Measurements from ENCODE around the gene CFHR2. TPM values are rescaled to one million over a fixed set of nuclear protein-coding genes. Genes with fewer than 3 reads are reported as not detected.
"Not testable (repeated sequence)": the region's sequence is repeated elsewhere in the genome, so short reads cannot be mapped to it uniquely, and the experiment has no call there.

CFHR2 gene
- total RNA-seq, result not detected
- polyA plus RNA-seq (2013, experiment 1 of 2), result not detected
- not detected for polyA plus RNA-seq (2013, experiment 2 of 2)
- total RNA-seq, result 0 to 0.09 (median 0) reads per million in 172 experiments

- not testable (repeated sequence) for H3K27me3 Mint-ChIP-seq; H3K4me3 ChIP-seq (ENCODE audit: low read length); H3K27ac Mint-ChIP-seq
Observed at GRCh38 chr1:196943568-196943967, at the start of gene CFHR2. CFHR2 (plus strand) TSS chr1:196943738; CDS start chr1:196943881, 143 bp downstream.

DNA sequence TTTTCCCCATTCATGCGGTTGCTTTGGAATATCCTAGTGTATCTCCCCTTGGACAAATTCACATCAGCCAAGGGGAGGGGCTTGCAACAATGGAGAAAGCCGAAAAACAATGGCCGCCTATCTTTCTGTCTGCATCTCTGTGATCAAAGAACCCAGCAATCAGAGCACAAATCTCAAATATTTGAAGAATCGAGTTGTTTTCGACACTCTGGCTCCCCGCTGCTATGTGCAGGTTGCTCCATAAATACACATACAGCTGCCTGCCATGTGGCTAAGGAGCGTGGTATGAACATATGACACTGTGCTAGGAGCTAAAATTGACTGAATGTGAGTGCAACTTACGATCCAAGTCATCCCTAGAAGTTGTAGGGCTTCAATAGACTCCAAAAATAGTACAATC lies 47.2 kb upstream of the CFHR2 start:
- TF ChIP-seq, protein P1, sequence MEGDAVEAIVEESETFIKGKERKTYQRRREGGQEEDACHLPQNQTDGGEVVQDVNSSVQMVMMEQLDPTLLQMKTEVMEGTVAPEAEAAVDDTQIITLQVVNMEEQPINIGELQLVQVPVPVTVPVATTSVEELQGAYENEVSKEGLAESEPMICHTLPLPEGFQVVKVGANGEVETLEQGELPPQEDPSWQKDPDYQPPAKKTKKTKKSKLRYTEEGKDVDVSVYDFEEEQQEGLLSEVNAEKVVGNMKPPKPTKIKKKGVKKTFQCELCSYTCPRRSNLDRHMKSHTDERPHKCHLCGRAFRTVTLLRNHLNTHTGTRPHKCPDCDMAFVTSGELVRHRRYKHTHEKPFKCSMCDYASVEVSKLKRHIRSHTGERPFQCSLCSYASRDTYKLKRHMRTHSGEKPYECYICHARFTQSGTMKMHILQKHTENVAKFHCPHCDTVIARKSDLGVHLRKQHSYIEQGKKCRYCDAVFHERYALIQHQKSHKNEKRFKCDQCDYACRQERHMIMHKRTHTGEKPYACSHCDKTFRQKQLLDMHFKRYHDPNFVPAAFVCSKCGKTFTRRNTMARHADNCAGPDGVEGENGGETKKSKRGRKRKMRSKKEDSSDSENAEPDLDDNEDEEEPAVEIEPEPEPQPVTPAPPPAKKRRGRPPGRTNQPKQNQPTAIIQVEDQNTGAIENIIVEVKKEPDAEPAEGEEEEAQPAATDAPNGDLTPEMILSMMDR (IDR thresholded peaks at IDR 0.05), result no peak
- POLR2A ChIA-PET, result no interaction called here
- no peaks in the 10 kb centered on the region for H3K36me3 Mint-ChIP-seq (ENCODE audit: low read depth)
- H3K27me3 Mint-ChIP-seq, result peaks cover 12% of the 10 kb centered on the region
- Histone ChIP-seq H3K4me1 (ENCODE audit: insufficient read depth, low read length) (no peaks in the 10 kb centered on the region), H3K36me3 (ENCODE audit: insufficient read depth, low read length) (no peaks in the 10 kb centered on the region), H3K27me3 (ENCODE audit: control insufficient read depth in 1 of 2, insufficient read depth in 2 of 2, low read length in 2 of 2) (peaks cover 5 to 6% of the 10 kb centered on the region in 2 experiments), H3K27ac (ENCODE audit: low read depth in 1 of 2, low read length in 2 of 2) (no peak overlapping the region), H3K9me3 (ENCODE audit: control insufficient read depth in 1 of 2, insufficient read depth in 1 of 2, low read length in 2 of 2) (no peaks in the 10 kb centered on the region), H3K4me3 (ENCODE audit: low read length) (no peak overlapping the region)
- ATAC-seq (ENCODE audit: poor library complexity) (no peak), DNase-seq (no peak)
- CTCF ChIA-PET, result no interaction called here
- H3K27ac Mint-ChIP-seq, result no peak overlapping the region
- H3K4me3 Mint-ChIP-seq, result no peak overlapping the region
- intact Hi-C loops (cut with DNase I, micrococcal nuclease), result no loop called here
- H3K4me1 Mint-ChIP-seq (ENCODE audit: low read depth), result no peaks in the 10 kb centered on the region
- no peaks in the 10 kb centered on the region for H3K9me3 Mint-ChIP-seq

More at GRCh38 chr1:196943568-196943967, at the start of gene CFHR2:
- H3K9me3 Mint-ChIP-seq; ATAC-seq (ENCODE audit: poor library complexity); H3K27me3 ChIP-seq (ENCODE audit: control insufficient read depth in 1 of 2, insufficient read depth in 2 of 2, low read length in 2 of 2); H3K4me1 Mint-ChIP-seq (ENCODE audit: low read depth); H3K4me3 Mint-ChIP-seq; POLR2A ChIA-PET; DNase-seq; H3K9me3 ChIP-seq (ENCODE audit: control insufficient read depth in 1 of 2, insufficient read depth in 1 of 2, low read length in 2 of 2); H3K27ac ChIP-seq (ENCODE audit: low read depth in 1 of 2, low read length in 2 of 2); CTCF ChIA-PET; H3K4me1 ChIP-seq (ENCODE audit: insufficient read depth, low read length); H3K36me3 ChIP-seq (ENCODE audit: insufficient read depth, low read length); H3K36me3 Mint-ChIP-seq (ENCODE audit: low read depth): not testable (repeated sequence)
- intact Hi-C loops (cut with DNase I, micrococcal nuclease), result loop anchor here in 1 of 2 experiments (5.0 kb wide), 1 partner anchor 131 kb away; no protein-coding TSS in a partner anchor

DNA sequence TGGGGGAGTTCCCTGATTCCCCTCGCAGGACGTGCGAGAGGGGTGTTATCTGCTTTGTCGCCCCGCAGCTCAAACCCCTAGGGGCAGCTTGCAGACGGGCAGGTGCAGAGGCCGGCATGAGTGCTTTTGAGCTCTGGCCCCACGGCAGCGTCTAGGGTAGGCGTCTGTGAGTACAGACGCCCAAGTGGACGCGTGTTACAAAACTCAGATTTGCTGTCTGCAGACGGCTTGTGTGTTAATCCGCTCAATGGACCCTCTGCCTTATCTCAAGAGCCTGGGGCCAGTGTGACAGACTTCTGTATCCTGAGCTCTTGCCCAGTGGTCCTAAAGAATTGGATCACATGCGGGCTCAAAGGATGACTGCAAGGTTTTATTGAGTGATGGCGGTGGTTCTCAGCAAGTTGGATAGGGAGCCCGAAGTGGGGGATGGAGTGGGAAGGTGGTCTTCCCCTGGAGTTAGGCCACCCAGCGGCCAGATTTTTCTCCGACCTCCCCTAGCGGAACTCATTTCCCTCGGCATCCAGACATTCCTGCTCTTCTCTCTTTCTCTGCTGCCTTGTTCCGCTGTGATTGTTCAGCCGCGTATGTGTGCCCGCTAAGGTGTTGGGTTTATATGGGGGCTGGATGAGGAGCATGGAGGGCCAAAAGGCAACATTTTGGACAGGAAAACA lies 46.2 kb upstream of the CFHR2 start:
- TF ChIP-seq, protein P1 (IDR thresholded peaks at IDR 0.05), result no peak
- H3K27ac Mint-ChIP-seq, result no peak overlapping the region
- H3K9me3 Mint-ChIP-seq, result no peaks in the 10 kb centered on the region
- ChIA-PET POLR2A (no interaction called here), CTCF (no interaction called here)
- H3K9me3 ChIP-seq (ENCODE audit: control insufficient read depth in 1 of 2, insufficient read depth in 1 of 2, low read length in 2 of 2), result no peaks in the 10 kb centered on the region
- DNase-seq (no peak), ATAC-seq (ENCODE audit: poor library complexity) (no peak)
- intact Hi-C loops (cut with DNase I, micrococcal nuclease), result no loop called here
- H3K27me3 Mint-ChIP-seq, result peaks cover 12% of the 10 kb centered on the region
- peaks cover 5 to 6% of the 10 kb centered on the region in 2 experiments for H3K27me3 ChIP-seq (ENCODE audit: control insufficient read depth in 1 of 2, insufficient read depth in 2 of 2, low read length in 2 of 2)
- no peaks in the 10 kb centered on the region for H3K4me1 ChIP-seq (ENCODE audit: insufficient read depth, low read length)
- H3K27ac ChIP-seq (ENCODE audit: low read depth in 1 of 2, low read length in 2 of 2), result no peak overlapping the region
- no peak overlapping the region for H3K4me3 Mint-ChIP-seq
- no peaks in the 10 kb centered on the region for H3K36me3 Mint-ChIP-seq (ENCODE audit: low read depth)
- no peaks in the 10 kb centered on the region for H3K36me3 ChIP-seq (ENCODE audit: insufficient read depth, low read length)
- no peak overlapping the region for H3K4me3 ChIP-seq (ENCODE audit: low read length)
- H3K4me1 Mint-ChIP-seq (ENCODE audit: low read depth), result no peaks in the 10 kb centered on the region

GRCh38 chr1:196902344-196902743 lies 41.2 kb upstream of the CFHR2 start:
- Histone ChIP-seq H3K4me1 (ENCODE audit: insufficient read depth, low read length) (no peaks in the 10 kb centered on the region), H3K27me3 (ENCODE audit: control insufficient read depth in 1 of 2, insufficient read depth in 2 of 2, low read length in 2 of 2) (peaks cover under 1 to 2% of the 10 kb centered on the region in 2 experiments), H3K36me3 (ENCODE audit: insufficient read depth, low read length) (no peaks in the 10 kb centered on the region), H3K4me3 (ENCODE audit: low read length) (no peak overlapping the region), H3K27ac (ENCODE audit: low read depth in 1 of 2, low read length in 2 of 2) (no peak overlapping the region), H3K9me3 (ENCODE audit: control insufficient read depth in 1 of 2, insufficient read depth in 1 of 2, low read length in 2 of 2) (no peaks in the 10 kb centered on the region)
- Mint-ChIP-seq H3K4me3 (no peak overlapping the region), H3K36me3 (ENCODE audit: low read depth) (no peaks in the 10 kb centered on the region), H3K9me3 (no peaks in the 10 kb centered on the region), H3K27me3 (peaks cover 12% of the 10 kb centered on the region), H3K4me1 (ENCODE audit: low read depth) (no peaks in the 10 kb centered on the region), H3K27ac (no peak overlapping the region)
- intact Hi-C loops (cut with DNase I, micrococcal nuclease), result no loop called here
- ChIA-PET CTCF (no interaction called here), POLR2A (no interaction called here)
- TF ChIP-seq, protein P1 (IDR thresholded peaks at IDR 0.05), result no peak
- DNase-seq, result no peak
- no peak for ATAC-seq (ENCODE audit: poor library complexity)

All from CD4-positive, alpha-beta T cell (primary cell).